Measurements from ENCODE around the gene AJM1.
"Not testable (repeated sequence)": the region's sequence is repeated elsewhere in the genome, so short reads cannot be mapped to it uniquely, and the experiment has no call there.

The AJM1 gene

DNA sequence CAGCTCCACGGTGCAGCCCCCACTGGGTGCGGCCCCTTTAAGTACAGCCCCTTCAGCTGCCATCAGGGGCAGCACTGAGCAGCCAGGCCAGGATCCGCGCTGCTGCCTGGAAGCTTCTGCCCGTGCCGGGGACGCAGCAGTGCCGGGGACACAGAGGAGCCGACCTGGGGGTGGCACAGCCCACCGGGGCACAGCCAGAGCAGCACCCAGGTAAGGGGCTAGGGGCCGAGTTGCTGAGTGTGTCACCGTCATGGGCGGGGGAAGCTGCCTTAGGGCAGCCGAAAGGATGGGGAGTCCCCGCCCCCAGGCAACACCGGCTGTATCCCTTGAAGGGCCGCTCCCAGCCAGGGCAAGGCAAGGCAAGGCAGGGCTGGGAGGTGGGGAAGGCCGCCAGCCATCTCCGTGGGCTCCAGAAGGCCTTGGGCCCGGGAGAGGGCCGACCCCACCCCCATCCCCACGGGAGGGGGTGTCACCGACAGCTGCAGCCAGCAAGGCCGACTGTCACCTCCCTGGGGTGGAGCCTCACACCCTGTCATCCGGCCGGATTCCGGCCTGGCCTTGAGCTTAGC lies at the start of gene AJM1:
AJM1 (plus strand) TSS at position 99 of the 569 bp plus-strand sequence. CDS start 1,937 bp downstream, outside the sequence.
- peak; percentile 90 for DNase-seq (ENCODE audit: low spot score)
- TF ChIP-seq, protein P1, sequence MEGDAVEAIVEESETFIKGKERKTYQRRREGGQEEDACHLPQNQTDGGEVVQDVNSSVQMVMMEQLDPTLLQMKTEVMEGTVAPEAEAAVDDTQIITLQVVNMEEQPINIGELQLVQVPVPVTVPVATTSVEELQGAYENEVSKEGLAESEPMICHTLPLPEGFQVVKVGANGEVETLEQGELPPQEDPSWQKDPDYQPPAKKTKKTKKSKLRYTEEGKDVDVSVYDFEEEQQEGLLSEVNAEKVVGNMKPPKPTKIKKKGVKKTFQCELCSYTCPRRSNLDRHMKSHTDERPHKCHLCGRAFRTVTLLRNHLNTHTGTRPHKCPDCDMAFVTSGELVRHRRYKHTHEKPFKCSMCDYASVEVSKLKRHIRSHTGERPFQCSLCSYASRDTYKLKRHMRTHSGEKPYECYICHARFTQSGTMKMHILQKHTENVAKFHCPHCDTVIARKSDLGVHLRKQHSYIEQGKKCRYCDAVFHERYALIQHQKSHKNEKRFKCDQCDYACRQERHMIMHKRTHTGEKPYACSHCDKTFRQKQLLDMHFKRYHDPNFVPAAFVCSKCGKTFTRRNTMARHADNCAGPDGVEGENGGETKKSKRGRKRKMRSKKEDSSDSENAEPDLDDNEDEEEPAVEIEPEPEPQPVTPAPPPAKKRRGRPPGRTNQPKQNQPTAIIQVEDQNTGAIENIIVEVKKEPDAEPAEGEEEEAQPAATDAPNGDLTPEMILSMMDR (IDR thresholded peaks at IDR 0.05; ENCODE audit: extremely low read depth, missing control alignments), result peak; percentile 96

GRCh38 chr9:136793086-136793946 lies 49.0 kb upstream of the AJM1 start:
- DNase-seq (ENCODE audit: low spot score), result no peak
- TF ChIP-seq, protein P1 (IDR thresholded peaks at IDR 0.05; ENCODE audit: extremely low read depth, missing control alignments), result no peak

- TF ChIP-seq, protein P1 (IDR thresholded peaks at IDR 0.05; ENCODE audit: extremely low read depth, missing control alignments), result no peak
- no peak for DNase-seq (ENCODE audit: low spot score)
Observed at GRCh38 chr9:136794281-136794999, 47.8 kb upstream of the AJM1 start.

DNA sequence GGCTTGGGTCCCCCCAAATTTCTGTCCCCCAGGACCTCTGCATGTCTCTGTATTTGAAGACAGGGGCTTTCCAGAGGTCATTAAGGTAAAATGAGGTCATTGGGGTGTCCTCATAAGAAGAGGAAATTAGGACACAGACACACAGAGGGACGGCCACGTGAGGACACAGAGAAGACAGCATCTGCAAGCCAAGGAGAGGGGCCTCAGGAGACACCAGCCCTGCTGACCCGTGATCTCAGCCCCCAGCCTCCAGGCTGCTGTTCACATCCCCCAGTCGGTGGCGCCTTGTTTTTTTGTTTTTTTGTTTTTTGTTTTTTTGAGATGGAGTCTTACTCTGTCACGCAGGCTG lies 47.3 kb upstream of the AJM1 start:
- DNase-seq (ENCODE audit: low spot score), result no peak
- TF ChIP-seq, protein P1 (IDR thresholded peaks at IDR 0.05; ENCODE audit: extremely low read depth, missing control alignments), result no peak

- TF ChIP-seq, protein P1 (IDR thresholded peaks at IDR 0.05; ENCODE audit: extremely low read depth, missing control alignments), result no peak
- no peak for DNase-seq (ENCODE audit: low spot score)
Observed at GRCh38 chr9:136796238-136796774, 46.0 kb upstream of the AJM1 start, which contains the start of gene CCDC183. Gene CCDC183 (plus strand): TSS chr9:136796338. CDS start chr9:136796398, 60 bp downstream.

- not testable (repeated sequence) for DNase-seq (ENCODE audit: low spot score)
Observed at GRCh38 chr9:136796775-136797347, 45.4 kb upstream of the AJM1 start.

GRCh38 chr9:136798708-136799078 lies 43.6 kb upstream of the AJM1 start:
- TF ChIP-seq, protein P1 (IDR thresholded peaks at IDR 0.05; ENCODE audit: extremely low read depth, missing control alignments), result no peak
- no peak for DNase-seq (ENCODE audit: low spot score)
